ENCODE measurements around the gene SH3D19.
"Not testable (repeated sequence)": the region's sequence is repeated elsewhere in the genome, so short reads cannot be mapped to it uniquely, and the experiment has no call there.

The SH3D19 gene

DNA sequence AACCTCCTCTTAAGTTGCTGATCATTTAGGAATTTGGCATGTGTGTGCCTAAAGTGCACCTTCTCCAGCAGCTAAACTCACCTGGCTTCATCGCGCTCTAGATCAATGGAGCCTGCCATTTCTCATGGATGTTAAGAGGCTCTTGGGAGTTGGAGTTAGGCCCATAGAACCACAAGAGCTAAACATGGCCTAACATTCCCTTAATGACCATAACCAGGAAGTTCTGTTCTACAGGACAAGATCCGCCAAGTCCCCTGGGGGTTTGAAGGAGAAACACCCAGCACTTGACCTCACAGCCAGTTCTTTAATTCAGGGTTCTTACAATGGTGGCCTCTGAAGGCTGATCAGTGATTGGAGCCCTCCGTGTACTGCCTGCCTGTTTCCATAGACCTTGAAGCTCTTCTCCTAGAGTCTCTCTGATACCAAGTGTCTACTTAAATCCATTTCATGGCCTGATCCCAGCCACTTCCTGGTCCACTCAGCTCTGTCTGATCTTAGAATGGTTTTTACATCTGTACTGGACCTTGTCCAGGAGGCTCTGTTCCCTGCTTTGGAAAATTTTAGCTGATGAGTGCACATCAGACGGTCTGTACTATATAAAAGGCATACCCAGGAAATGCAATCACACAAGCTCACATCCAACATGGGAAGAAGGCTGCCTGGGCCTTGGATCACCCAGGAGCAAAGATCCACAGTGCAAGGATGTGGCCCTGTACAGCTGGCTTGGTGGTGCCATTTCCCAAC lies 180.9 kb downstream of the SH3D19 start:
- in situ Hi-C loops (cut with MboI; ENCODE audit: low pct_unique_long_range_greater_than_20kb, low sequenced_read_pairs, unreplicated experiment), result no loop called here
- no peak for DNase-seq (ENCODE audit: low spot score)
- TF ChIP-seq, protein P1, sequence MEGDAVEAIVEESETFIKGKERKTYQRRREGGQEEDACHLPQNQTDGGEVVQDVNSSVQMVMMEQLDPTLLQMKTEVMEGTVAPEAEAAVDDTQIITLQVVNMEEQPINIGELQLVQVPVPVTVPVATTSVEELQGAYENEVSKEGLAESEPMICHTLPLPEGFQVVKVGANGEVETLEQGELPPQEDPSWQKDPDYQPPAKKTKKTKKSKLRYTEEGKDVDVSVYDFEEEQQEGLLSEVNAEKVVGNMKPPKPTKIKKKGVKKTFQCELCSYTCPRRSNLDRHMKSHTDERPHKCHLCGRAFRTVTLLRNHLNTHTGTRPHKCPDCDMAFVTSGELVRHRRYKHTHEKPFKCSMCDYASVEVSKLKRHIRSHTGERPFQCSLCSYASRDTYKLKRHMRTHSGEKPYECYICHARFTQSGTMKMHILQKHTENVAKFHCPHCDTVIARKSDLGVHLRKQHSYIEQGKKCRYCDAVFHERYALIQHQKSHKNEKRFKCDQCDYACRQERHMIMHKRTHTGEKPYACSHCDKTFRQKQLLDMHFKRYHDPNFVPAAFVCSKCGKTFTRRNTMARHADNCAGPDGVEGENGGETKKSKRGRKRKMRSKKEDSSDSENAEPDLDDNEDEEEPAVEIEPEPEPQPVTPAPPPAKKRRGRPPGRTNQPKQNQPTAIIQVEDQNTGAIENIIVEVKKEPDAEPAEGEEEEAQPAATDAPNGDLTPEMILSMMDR (IDR thresholded peaks at IDR 0.05; ENCODE audit: extremely low read depth, insufficient read depth, missing control alignments), result no peak

DNA sequence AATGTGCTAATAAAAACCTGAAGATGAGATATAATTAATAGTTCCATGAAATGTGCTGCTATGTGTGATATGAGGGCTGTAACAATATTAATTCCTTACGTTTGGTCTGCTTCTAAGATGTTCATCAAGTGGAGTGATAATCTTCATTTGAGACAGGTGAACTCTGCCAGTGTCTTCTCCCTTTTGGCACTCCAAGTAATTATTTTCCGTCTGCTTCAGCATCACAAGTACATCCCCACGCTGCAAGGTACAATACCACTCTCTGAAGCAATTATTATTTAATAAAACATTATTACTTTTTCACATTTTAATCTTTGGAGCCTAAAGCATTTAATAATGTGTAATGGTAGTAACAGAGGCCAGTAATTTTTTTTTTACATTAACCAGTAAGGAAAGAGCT lies 181.6 kb downstream of the SH3D19 start:
- in situ Hi-C loops (cut with MboI; ENCODE audit: low pct_unique_long_range_greater_than_20kb, low sequenced_read_pairs, unreplicated experiment), result no loop called here
- no peak for DNase-seq (ENCODE audit: low spot score)
- TF ChIP-seq, protein P1 (IDR thresholded peaks at IDR 0.05; ENCODE audit: extremely low read depth, insufficient read depth, missing control alignments), result no peak

DNA sequence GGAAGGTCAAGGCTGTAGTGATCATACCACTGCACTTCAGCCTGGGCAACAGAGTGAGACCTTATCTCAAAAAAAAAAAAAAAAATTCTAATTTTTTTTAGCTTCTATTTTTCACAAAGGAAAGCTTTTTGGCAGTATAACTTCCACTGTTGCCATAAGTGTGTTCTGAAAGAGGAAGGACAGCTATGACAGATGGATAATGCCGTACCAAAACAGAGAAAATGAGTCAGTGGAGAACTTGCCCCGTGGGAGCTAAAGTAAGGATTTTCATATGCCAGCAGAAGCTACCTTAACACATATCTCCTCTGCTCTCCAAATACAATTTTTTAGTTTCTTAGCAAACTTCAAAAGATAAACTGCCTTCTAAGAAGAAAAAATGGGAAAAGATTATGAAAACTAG lies 182.2 kb downstream of the SH3D19 start:
- no peak for DNase-seq (ENCODE audit: low spot score)
- in situ Hi-C loops (cut with MboI; ENCODE audit: low pct_unique_long_range_greater_than_20kb, low sequenced_read_pairs, unreplicated experiment), result no loop called here
- TF ChIP-seq, protein P1 (IDR thresholded peaks at IDR 0.05; ENCODE audit: extremely low read depth, insufficient read depth, missing control alignments), result no peak

DNA sequence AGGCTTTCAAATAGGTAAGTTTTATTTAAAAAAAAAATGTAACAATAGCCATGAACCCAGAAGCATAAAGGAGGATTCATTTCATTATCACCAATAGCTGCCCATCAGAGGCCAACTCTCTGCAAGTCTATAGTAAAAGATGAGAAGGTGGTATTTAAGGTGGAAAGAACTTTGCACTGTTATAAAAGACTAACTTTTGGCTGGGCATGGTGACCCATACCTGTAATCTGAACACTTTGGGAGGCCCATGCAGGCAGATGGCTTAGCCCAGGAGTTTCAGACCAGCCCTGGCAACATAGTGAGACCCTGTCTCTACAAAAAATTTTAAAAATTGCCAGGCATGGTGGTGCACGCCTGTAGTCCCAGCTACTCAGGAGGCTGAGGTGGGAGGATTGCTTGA lies 182.6 kb downstream of the SH3D19 start:
- in situ Hi-C loops (cut with MboI; ENCODE audit: low pct_unique_long_range_greater_than_20kb, low sequenced_read_pairs, unreplicated experiment), result no loop called here
- no peak for DNase-seq (ENCODE audit: low spot score)
- TF ChIP-seq, protein P1 (IDR thresholded peaks at IDR 0.05; ENCODE audit: extremely low read depth, insufficient read depth, missing control alignments), result no peak

DNA sequence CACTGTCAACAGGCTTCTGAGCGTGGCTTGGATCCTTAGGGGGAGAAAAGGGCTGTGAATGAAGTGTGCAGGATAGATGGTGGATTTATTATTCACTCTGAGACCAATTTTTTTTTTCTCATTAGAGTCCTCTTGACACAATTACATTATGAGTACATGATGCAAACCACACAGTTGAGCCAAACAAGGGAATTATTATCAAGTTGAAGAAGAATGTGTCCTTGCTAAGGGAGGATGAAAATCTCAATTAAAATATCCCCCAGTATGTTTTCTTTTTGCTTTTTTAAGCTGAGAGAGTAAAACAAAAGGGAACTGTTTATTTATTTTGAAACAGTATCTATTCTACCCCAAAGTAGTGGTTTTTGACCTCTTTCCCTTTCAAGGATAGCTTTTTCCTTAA lies 185.6 kb downstream of the SH3D19 start:
- TF ChIP-seq, protein P1 (IDR thresholded peaks at IDR 0.05; ENCODE audit: extremely low read depth, insufficient read depth, missing control alignments), result no peak
- in situ Hi-C loops (cut with MboI; ENCODE audit: low pct_unique_long_range_greater_than_20kb, low sequenced_read_pairs, unreplicated experiment), result no loop called here
- DNase-seq (ENCODE audit: low spot score), result no peak

DNA sequence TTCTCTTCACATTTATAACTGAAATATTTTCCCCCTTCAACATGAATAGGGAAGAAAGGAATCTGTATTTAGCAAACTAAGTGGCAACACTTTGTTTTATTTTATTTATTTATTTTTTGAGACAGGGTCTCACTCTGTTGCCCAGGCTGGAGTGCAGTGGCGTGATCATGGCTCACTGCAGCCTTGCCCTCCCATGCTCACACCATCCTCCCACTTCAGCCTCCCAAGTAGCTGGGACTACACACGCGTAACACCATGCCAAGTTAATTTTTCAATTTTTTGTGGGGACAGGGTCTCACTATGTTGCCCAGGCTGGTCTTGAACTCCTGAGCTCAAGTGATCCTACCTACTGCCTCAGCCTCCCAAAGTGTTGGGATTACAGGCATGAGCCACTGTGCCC lies 189.4 kb downstream of the SH3D19 start:
- DNase-seq (ENCODE audit: low spot score); in situ Hi-C loops (cut with MboI; ENCODE audit: low pct_unique_long_range_greater_than_20kb, low sequenced_read_pairs, unreplicated experiment): not testable (repeated sequence)

DNA sequence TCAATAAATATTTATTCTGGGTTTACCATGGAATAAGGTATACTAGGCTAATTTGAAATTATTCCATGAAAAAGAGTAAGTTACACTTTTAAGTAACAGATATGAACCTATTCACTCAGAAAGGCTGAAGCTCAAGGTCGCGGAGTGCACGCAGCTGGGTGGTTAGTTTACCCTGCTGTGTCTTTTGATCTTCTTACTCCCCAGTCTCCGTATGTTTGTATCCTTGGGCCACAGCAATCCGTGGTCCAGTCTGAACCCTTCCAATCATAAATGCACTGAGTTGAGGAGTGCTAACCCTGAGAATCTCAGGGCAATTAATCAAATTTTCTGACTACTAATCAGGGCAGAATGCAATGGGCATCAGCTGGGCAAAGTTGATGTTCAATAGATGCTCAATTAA lies 192.1 kb downstream of the SH3D19 start:
- in situ Hi-C loops (cut with MboI; ENCODE audit: low pct_unique_long_range_greater_than_20kb, low sequenced_read_pairs, unreplicated experiment), result no loop called here
- TF ChIP-seq, protein P1 (IDR thresholded peaks at IDR 0.05; ENCODE audit: extremely low read depth, insufficient read depth, missing control alignments), result no peak
- no peak for DNase-seq (ENCODE audit: low spot score)
